GM20431 (cell line): Measurements from ENCODE around the gene ILRUN.
"Not testable (repeated sequence)": the region's sequence is repeated elsewhere in the genome, so short reads cannot be mapped to it uniquely, and the experiment has no call there.

ENCODE experiments used
- in situ Hi-C: fragments of 300-500 bp; cut with MseI, MboI; formaldehyde crosslinking; loops from one replicate; pipeline ENCODE4 v1.15.0; 2020; ENCODE audit warnings: low sequenced_read_pairs; ENCODE audit not compliant: unreplicated experiment

The ILRUN gene

GRCh38 chr6:34697904-34698559 lies 1.5 kb upstream of the ILRUN start:
- in situ Hi-C loops, result no loop called here

DNA sequence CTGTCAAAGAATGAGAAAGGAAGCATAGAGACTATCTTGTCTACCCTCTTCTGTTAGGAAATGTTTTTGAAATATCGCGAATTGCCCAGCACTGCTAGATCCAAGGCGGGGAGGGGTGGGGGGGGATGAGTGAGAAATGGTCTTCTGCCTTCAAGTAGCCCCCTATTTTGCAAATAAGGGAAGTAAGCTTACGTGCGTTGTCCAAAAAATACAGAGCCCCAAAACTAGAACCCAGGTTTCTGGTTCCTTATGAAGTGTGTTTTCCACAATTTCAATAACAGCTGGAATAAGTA lies 923 bp upstream of the ILRUN start:
- in situ Hi-C loops, result no loop called here

GRCh38 chr6:34696189-34696738 lies 303 bp downstream of the ILRUN start:
- in situ Hi-C loops, result no loop called here

- in situ Hi-C loops, result no loop called here
These were observed 808 bp downstream of the ILRUN start for GRCh38 chr6:34695729-34696188.

- in situ Hi-C loops, result no loop called here
These were observed 4.3 kb downstream of the ILRUN start for GRCh38 chr6:34692280-34692679.

- in situ Hi-C loops, result no loop called here
These were observed 6.8 kb downstream of the ILRUN start for GRCh38 chr6:34689742-34690141.

DNA sequence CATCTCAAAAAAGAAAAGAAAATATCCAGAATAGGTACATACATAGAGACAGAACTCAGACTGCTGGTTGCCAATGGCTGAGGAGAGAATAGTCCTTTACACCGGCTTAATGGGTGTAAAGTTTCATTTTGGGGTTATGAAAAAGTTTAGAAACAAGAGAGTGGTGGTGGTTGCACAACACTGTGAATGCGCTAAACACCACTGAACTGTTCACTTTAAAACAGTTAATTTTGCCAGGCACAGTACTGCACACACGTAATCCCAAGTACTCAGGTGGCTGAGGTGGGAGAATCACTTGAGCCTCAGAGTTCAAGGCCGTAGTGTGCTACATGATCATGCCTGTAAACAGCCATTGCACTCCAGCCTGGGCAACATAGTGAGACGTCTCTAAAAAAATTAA lies 7.6 kb downstream of the ILRUN start:
- in situ Hi-C loops, result no loop called here

GRCh38 chr6:34684919-34685318 lies 11.6 kb downstream of the ILRUN start:
- in situ Hi-C loops, result no loop called here

DNA sequence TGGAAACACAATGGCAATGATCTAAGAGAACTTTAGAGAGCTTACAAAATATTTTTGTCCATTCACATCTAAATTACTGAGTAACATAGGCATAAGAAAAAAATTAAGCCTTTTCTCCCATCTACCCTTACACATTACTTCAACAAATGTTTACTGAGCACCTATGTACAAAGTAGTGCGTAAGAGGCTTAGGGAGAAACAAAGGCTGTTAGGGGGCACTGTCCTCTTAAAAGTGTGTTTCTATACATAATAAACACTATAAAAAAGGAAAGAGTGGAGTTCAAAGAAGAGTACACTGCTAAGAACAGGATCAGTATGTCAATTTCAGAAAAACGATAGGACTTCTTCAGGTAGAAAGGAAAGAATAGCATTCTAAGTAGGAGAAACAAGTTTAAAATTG lies 12.2 kb downstream of the ILRUN start:
- in situ Hi-C loops, result no loop called here

DNA sequence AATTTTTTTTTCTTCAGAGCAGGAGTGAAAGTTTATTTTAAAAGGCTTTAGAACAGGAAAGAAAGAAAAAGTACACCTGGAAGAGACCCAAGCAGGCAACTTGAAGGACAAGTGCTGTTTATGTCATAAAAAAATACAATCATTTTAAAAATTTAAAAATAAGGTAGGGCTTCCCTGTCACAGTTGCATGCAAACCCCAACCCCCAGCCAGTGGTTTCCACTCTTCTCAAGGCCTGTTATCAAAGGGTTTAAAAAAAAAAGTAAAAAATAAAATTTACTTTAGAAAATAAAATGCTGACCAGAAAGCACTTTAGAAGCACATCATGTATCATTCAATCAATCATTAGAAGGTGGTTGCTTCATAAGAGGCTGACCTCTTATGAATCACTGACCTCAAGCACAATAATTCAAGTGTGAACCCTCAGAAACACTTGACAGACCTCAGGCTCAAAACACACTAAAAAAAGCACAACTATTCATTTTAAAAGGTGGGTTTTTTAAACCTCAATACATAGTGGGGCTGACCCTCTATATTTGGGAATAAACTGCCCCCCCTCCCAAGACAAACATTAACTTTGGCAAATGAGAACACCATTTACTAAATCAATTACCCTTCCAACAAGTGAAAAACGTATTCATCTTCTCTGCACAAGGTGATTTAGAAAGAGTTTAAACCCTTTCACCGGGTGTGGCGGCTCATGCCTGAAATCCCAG lies 15.6 kb downstream of the ILRUN start:
- in situ Hi-C loops, result no loop called here

- in situ Hi-C loops, result not testable (repeated sequence)
These were observed 16.3 kb downstream of the ILRUN start for GRCh38 chr6:34680313-34680712.

- in situ Hi-C loops, result no loop called here
These were observed 16.9 kb downstream of the ILRUN start for GRCh38 chr6:34679552-34680253.

GRCh38 chr6:34676140-34676539 lies 20.4 kb downstream of the ILRUN start:
- in situ Hi-C loops, result no loop called here

- in situ Hi-C loops, result not testable (repeated sequence)
These were observed 21.6 kb downstream of the ILRUN start for GRCh38 chr6:34674930-34675329.

GRCh38 chr6:34674268-34674639 lies 22.3 kb downstream of the ILRUN start:
- in situ Hi-C loops, result no loop called here

DNA sequence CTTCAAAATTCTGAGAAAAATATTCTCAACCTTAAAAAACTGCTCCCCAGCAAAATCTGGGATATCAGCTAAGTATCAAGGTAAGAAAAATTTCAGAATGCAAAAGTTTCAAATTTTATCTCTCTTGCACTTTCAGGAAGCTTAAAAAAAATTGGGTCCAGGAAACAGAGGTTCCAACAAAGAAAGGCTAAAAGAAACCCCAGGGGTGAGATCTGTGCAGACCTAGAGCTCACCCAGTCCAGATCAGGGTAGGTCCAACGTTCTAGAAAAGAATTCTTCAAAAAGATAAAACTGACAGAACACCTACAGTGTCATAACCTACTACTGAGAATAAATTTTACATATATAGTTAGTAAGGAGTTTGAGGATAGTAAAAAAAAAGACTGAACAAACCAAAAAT lies 23.5 kb downstream of the ILRUN start:
- in situ Hi-C loops, result no loop called here

DNA sequence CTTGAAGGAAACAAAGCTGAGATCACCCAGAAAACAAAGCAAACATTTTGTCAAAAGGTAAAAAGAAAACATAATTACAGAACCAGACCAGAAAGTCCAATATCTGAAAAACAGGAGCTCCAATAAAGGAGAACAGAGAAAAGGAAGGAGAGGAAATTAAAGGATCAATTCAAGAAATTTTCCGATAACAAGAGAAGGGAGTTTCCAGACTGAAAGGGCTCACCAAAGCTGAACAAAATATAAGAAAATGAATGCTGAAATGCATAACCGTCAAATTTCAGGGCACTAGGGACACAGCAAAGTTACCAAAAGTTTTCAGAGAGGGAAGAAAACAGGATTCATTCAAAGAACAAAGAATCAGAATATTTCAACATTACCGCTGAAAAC lies 23.9 kb downstream of the ILRUN start:
- in situ Hi-C loops, result no loop called here

GRCh38 chr6:34671801-34672656 lies 24.5 kb downstream of the ILRUN start:
- in situ Hi-C loops, result no loop called here

DNA sequence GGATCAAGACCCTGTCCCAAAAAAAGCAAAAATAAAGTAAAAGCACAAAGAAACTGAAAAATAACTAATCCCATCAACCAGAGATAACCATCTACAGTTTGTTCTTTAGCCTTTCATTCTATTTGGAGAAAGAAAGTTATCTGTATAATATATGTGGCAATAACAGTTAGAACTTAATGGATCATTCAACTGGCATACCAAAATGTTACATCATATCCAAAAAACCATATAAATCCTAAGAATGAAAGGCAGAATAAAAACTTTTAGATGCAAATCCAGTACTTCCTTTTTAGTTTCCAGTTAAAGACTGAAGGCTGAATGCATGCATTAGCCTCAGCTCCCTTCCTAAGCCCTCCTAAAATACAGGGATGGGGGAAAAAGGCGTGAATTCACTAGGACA lies 25.2 kb downstream of the ILRUN start:
- in situ Hi-C loops, result no loop called here

DNA sequence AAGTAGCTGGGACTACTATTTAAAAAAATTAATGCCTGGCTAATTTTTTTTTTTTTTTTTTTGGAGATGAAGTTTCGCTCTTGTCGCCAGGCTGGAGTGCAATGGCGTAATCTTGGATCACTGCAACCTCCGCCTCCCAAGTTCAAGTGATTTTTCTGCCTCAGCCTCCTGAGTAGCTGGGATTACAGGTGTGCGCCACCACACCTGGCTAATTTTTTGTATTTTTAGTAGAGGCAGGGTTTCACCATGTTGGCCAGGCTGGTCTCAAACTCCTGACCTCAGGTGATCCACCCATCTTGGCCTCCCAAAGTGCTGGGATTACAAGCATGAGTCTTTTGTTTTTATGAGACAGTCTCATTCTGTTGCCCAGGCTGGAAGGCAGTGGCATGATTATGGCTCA lies 27.8 kb downstream of the ILRUN start:
- in situ Hi-C loops, result not testable (repeated sequence)
